Pancreas (tissue), 10 donors: ENCODE results near the gene TMEM30B. TPM values are rescaled to one million over a fixed set of nuclear protein-coding genes. Genes with fewer than 3 reads are reported as not detected.

Experiments
- ATAC-seq, 4 donors: fragments of 200-7000 bp; cut with Tn5 transposase; one replicate each; pipeline versions ENCODE4 v1.8.0 to v1.9.1; 2020; ENCODE audit warnings: mild to moderate bottlenecking in 4 of 4, moderate library complexity in 4 of 4
- DNase-seq, 6 donors: peaks; one replicate each; pipeline ENCODE4 v3.0.0-alpha.2; 2020
- FAIRE-seq: peaks from 2 replicates; lab custom pipeline; 2012; peaks lifted over from hg19 to GRCh38; lab: Jason Lieb, UNC
- H3K27ac ChIP-seq, 4 donors: fragments of 200-600 bp; sonication (generic); 1 replicate in 3 of 4; 2 replicates in 1 of 4; pipeline versions ENCODE4 v1.5.0 to v1.8.0; 2020
- H3K27me3 ChIP-seq, 4 donors: fragments of 200-600 bp; one replicate each; pipeline ENCODE4 v1.8.0; 2021
- H3K36me3 ChIP-seq, 3 donors: fragments of 200-600 bp; sonication (generic) in 1 of 3; one replicate each; pipeline versions ENCODE4 v1.5.0 to v1.8.0; 2020 to 2021
- H3K4me1 ChIP-seq, 3 donors: fragments of 200-600 bp; one replicate each; pipeline ENCODE4 v1.8.0; 2021
- H3K4me3 ChIP-seq, 4 donors: fragments of 200-600 bp; sonication (generic) in 2 of 4; one replicate each; pipeline versions ENCODE4 v1.5.0 to v1.8.0; 2020 to 2021
- H3K9me3 ChIP-seq, 4 donors: fragments of 200-600 bp; one replicate each; pipeline ENCODE4 v1.8.0; 2021
- WGBS, 2 donors: extraction: QIAGEN DNeasy Blood & Tissue Kit; methylation state at CpG; one replicate each; pipeline ENCODE4 v1.1.7; 2013; 5-methylcytosine and 5-hydroxymethylcytosine counted together
- intact Hi-C, 3 donors: fragments of 100-400 bp; cut with DNase I; formaldehyde crosslinking; loops; one replicate each; pipeline versions ENCODE4 v1.11.1 to v1.14.2; 2022
- polyA plus RNA-seq, 2 donors: library from polyadenylated mRNA; stranded (reverse); fragments of 200-250 nt; gene quantifications; one replicate each; pipeline ENCODE4 v1.2.3, GENCODE V29; 2013
- total RNA-seq, 6 donors: library from RNA; stranded (reverse); fragmentation: NEBNext Ultra II Directional in 4 of 6; extraction: Animal tissue kit (Norgen Biotek cat#: 25700) in 4 of 6; gene quantifications; one replicate each; pipeline versions ENCODE4 v1.2.1 to v1.2.4, GENCODE V29; 2021 to 2023
- TF ChIP-seq, protein P1 (sequence below), 4 donors: fragments of 200-600 bp; sonication (generic) in 3 of 4; IDR thresholded peaks; one replicate each; pipeline versions ENCODE4 v1.5.0 to v1.8.0; 2021; ENCODE audit warnings: antibody characterized with exemption in 4 of 4
- donor health status: healthy with polysubstance abuse.
- donor health status: DM: no; HTN: no; CAD: no; lungs with moderate emphysema.
- donor health status: DM: no; HTN: no; CAD: no.
- donor health status: control.
- donor health status: control.
- donor health status: Bipolar disorder and iron deficiency.
- donor health status: DM: yes; HTN: yes; CAD: no.
- donor health status: DM: no; HTN: no; CAD: no.
- donor health status: DM: no; HTN: no; CAD: no.
- donor health status: DM: yes; HTN: yes; CAD: no.

TMEM30B gene
- total RNA-seq (10 to 100 TPM; 15.7 to 21.3 (median 17.7) TPM), polyA plus RNA-seq (10 to 100 TPM; 10.1 to 18.9 TPM)

DNA sequence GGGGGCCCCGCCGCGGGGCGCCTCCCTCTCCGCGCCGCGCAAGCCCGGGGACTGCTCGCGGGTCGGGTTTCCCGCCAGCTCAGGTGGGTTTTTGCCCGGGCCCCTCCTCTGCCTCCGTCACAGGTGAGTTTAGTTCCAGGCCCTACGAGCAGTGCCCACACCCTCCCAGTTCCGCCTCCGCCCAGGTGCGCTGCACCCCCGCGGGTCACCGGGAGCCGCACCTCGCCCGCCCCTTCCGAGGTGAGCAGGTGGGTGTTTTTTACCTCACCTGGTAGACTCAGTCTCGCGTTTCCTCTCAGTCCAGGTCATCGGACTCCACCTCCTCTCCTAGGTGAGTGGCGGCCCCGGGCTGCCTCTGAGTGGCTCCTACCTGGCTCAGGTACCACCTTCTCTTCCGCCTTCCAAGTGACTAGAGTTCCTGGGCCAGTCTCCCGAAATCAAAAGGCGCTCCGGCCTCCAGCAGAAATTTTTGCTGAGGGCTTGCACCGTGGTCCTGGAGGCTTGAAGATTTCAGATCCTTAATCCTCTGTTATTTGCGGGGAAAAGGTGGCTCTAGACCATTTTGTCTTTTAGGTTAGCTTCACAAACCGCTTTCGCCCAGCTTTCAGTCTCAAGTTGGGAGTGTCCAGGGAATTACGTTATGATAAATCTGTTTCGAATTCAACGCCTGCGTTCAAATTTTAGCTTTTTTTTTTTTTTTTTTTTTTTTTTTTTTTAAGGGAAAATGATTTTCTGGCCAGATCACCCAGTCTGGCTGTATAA is at the start of gene TMEM30B:
TSS of gene TMEM30B (minus strand) at position 153 of the 762 bp plus-strand sequence. CDS start 191 bp downstream, outside the sequence.
- Histone ChIP-seq H3K36me3 (no peaks in the 10 kb centered on the region), H3K4me1 (peaks cover 13 to 42% (median 24%) of the 10 kb centered on the region in 3 donors), H3K9me3 (no peaks in the 10 kb centered on the region), H3K4me3 (peak within 1 kb of the TSS; percentile 61 to 86 (median 72)), H3K27me3 (no peaks in the 10 kb centered on the region), H3K27ac (peak within 1 kb of the TSS; percentile 98 to 100 (median 99))
- ATAC-seq (peak; percentile 85 to 91 (median 87)), FAIRE-seq (no peak), DNase-seq (peak; percentile 92 to 97 (median 95))
- intact Hi-C loops = no loop called here
- WGBS, 2 donors = 4 to 5% methylated on average over 43 of the region's 43 CpGs
- TF ChIP-seq, protein P1, sequence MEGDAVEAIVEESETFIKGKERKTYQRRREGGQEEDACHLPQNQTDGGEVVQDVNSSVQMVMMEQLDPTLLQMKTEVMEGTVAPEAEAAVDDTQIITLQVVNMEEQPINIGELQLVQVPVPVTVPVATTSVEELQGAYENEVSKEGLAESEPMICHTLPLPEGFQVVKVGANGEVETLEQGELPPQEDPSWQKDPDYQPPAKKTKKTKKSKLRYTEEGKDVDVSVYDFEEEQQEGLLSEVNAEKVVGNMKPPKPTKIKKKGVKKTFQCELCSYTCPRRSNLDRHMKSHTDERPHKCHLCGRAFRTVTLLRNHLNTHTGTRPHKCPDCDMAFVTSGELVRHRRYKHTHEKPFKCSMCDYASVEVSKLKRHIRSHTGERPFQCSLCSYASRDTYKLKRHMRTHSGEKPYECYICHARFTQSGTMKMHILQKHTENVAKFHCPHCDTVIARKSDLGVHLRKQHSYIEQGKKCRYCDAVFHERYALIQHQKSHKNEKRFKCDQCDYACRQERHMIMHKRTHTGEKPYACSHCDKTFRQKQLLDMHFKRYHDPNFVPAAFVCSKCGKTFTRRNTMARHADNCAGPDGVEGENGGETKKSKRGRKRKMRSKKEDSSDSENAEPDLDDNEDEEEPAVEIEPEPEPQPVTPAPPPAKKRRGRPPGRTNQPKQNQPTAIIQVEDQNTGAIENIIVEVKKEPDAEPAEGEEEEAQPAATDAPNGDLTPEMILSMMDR (IDR thresholded peaks at IDR 0.05) = no peak

GRCh38 chr14:61330511-61330910 is 49.4 kb upstream of the TMEM30B start:
- Histone ChIP-seq H3K27me3 (no peaks in the 10 kb centered on the region), H3K27ac (no peak overlapping the region), H3K4me3 (no peak overlapping the region), H3K9me3 (no peaks in the 10 kb centered on the region), H3K4me1 (peaks cover 0 to 6% (median 6%) of the 10 kb centered on the region in 3 donors), H3K36me3 (no peaks in the 10 kb centered on the region)
- no peak for ATAC-seq
- TF ChIP-seq, protein P1 (IDR thresholded peaks at IDR 0.05) = no peak
- FAIRE-seq = no peak
- intact Hi-C loops = no loop called here
- WGBS, 2 donors = 81% methylated on average over 1 of the region's 1 CpG
- DNase-seq = no peak

- H3K4me3 ChIP-seq = no peak overlapping the region
- ATAC-seq = peak in 1 of 4 donors; percentile 55
- no peaks in the 10 kb centered on the region for H3K27me3 ChIP-seq
- H3K27ac ChIP-seq = no peak overlapping the region
- no peaks in the 10 kb centered on the region for H3K36me3 ChIP-seq
- TF ChIP-seq, protein P1 (IDR thresholded peaks at IDR 0.05) = no peak
- 95 to 97% methylated on average over 8 of the region's 8 CpGs for WGBS, 2 donors
- peaks cover 0 to 6% (median 6%) of the 10 kb centered on the region in 3 donors for H3K4me1 ChIP-seq
- no peak for FAIRE-seq
- DNase-seq = no peak
- no peaks in the 10 kb centered on the region for H3K9me3 ChIP-seq
- intact Hi-C loops = no loop called here
Measured at GRCh38 chr14:61329478-61330051, 48.4 kb upstream of the TMEM30B start.

GRCh38 chr14:61328626-61329262 is 47.6 kb upstream of the TMEM30B start:
- DNase-seq = no peak
- FAIRE-seq = no peak
- Histone ChIP-seq H3K4me1 (peaks cover 0 to 6% (median 6%) of the 10 kb centered on the region in 3 donors), H3K27ac (no peak overlapping the region), H3K27me3 (no peaks in the 10 kb centered on the region), H3K36me3 (no peaks in the 10 kb centered on the region), H3K4me3 (no peak overlapping the region), H3K9me3 (no peaks in the 10 kb centered on the region)
- intact Hi-C loops = no loop called here
- no peak for ATAC-seq
- WGBS, 2 donors = 96% methylated on average over 4 of the region's 4 CpGs
- TF ChIP-seq, protein P1 (IDR thresholded peaks at IDR 0.05) = no peak
